Astrocyte (in vitro differentiated cells and primary cell): ENCODE results near the gene PTPRT. TPM values are rescaled to one million over a fixed set of nuclear protein-coding genes. Genes with fewer than 3 reads are reported as not detected.

ENCODE experiments used
- DNase-seq: peaks from one replicate; pipeline ENCODE4 v3.0.0-alpha.2; 2010; ENCODE audit warnings: low read depth
- FAIRE-seq: peaks from 2 replicates; lab custom pipeline; 2011; peaks lifted over from hg19 to GRCh38; lab: Jason Lieb, UNC
- H2AFZ ChIP-seq: 2 replicates; pipeline ENCODE4 v1.6.0; 2012; ENCODE audit warnings: low read depth, low read length, inconsistent platforms
- H3K27ac ChIP-seq: 2 replicates; pipeline ENCODE4 v1.5.1; 2011; ENCODE audit warnings: low read depth, low read length, inconsistent platforms
- H3K27me3 ChIP-seq: 2 replicates; pipeline ENCODE4 v1.6.0; 2011; ENCODE audit warnings: low read length, inconsistent platforms; ENCODE audit not compliant: insufficient read depth
- H3K36me3 ChIP-seq: 2 replicates; pipeline ENCODE4 v1.5.1; 2011; ENCODE audit warnings: low read length, inconsistent platforms; ENCODE audit not compliant: insufficient read depth
- H3K4me1 ChIP-seq: 2 replicates; pipeline ENCODE4 v1.5.1; 2011; ENCODE audit warnings: low read length, inconsistent platforms; ENCODE audit not compliant: insufficient read depth
- H3K4me2 ChIP-seq: 2 replicates; pipeline ENCODE4 v1.6.0; 2012; ENCODE audit warnings: low read length, inconsistent platforms
- H3K4me3 ChIP-seq: 2 replicates; pipeline ENCODE4 v1.5.1; 2011; ENCODE audit warnings: low read depth, mild to moderate bottlenecking, low read length, inconsistent platforms; ENCODE audit not compliant: insufficient read depth
- H3K79me2 ChIP-seq: 2 replicates; pipeline ENCODE4 v1.6.0; 2012; ENCODE audit warnings: mild to moderate bottlenecking, low read length, inconsistent platforms; ENCODE audit not compliant: insufficient read depth
- H3K9ac ChIP-seq: 2 replicates; pipeline ENCODE4 v1.6.0; 2012; ENCODE audit warnings: mild to moderate bottlenecking, low read length, inconsistent platforms
- H3K9me3 ChIP-seq: 2 replicates; pipeline ENCODE4 v1.5.1; 2012; ENCODE audit warnings: low read depth, mild to moderate bottlenecking, low read length, inconsistent platforms; ENCODE audit not compliant: insufficient read depth
- H4K20me1 ChIP-seq: 2 replicates; pipeline ENCODE4 v1.6.0; 2012; ENCODE audit warnings: low read length, inconsistent platforms; ENCODE audit not compliant: insufficient read depth
- H3K27ac Mint-ChIP-seq: one replicate; pipeline ENCODE4 v1.8.0; 2021; ENCODE audit warnings: mild to moderate bottlenecking, mixed read lengths; ENCODE audit not compliant: unreplicated experiment
- H3K27me3 Mint-ChIP-seq: one replicate; pipeline ENCODE4 v1.8.0; 2021; ENCODE audit warnings: low read depth, mixed read lengths; ENCODE audit not compliant: unreplicated experiment
- H3K36me3 Mint-ChIP-seq: one replicate; pipeline ENCODE4 v1.8.0; 2021; ENCODE audit warnings: low read depth, mixed read lengths; ENCODE audit not compliant: unreplicated experiment
- H3K4me1 Mint-ChIP-seq: one replicate; pipeline ENCODE4 v1.8.0; 2021; ENCODE audit warnings: low read depth, mixed read lengths; ENCODE audit not compliant: unreplicated experiment
- H3K4me3 Mint-ChIP-seq: one replicate; pipeline ENCODE4 v1.8.0; 2021; ENCODE audit warnings: mild to moderate bottlenecking, moderate library complexity, mixed read lengths; ENCODE audit not compliant: unreplicated experiment
- H3K9me3 Mint-ChIP-seq: one replicate; pipeline ENCODE4 v1.8.0; 2021; ENCODE audit warnings: mild to moderate bottlenecking, mixed read lengths; ENCODE audit not compliant: unreplicated experiment
- CTCF ChIP-seq: IDR thresholded peaks from 2 replicates; pipeline ENCODE4 v1.5.1; 2011; ENCODE audit warnings: low read depth, mild to moderate bottlenecking, inconsistent platforms, low read length, moderate library complexity; ENCODE audit not compliant: insufficient read depth
- EZH2 ChIP-seq: IDR thresholded peaks from 2 replicates; pipeline ENCODE4 v1.6.1; 2012; ENCODE audit warnings: mild to moderate bottlenecking, low read length, inconsistent platforms; ENCODE audit not compliant: insufficient read depth
- total RNA-seq: library from RNA; stranded (reverse); gene quantifications from 2 replicates; pipeline ENCODE4 v1.2.1, GENCODE V29; 2021

The PTPRT gene
- total RNA-seq, 1 donor from 2014 or later: 0.25 TPM

- H3K36me3 Mint-ChIP-seq: no peaks in the 10 kb centered on the region
These were observed 759.8 kb downstream of the PTPRT start for GRCh38 chr20:42429761-42430458.

GRCh38 chr20:42419814-42420532 lies 769.7 kb downstream of the PTPRT start:
- no peaks in the 10 kb centered on the region for H3K79me2 ChIP-seq
- peaks cover 5% of the 10 kb centered on the region for H3K9me3 Mint-ChIP-seq
- no peak overlapping the region for H3K9ac ChIP-seq
- H3K36me3 Mint-ChIP-seq: no peaks in the 10 kb centered on the region
- FAIRE-seq: no peak
- no peak overlapping the region for H3K27ac Mint-ChIP-seq
- no peak overlapping the region for H3K4me2 ChIP-seq
- H3K36me3 ChIP-seq: no peaks in the 10 kb centered on the region
- H3K4me1 Mint-ChIP-seq: no peaks in the 10 kb centered on the region
- no peak overlapping the region for H3K4me3 ChIP-seq
- H4K20me1 ChIP-seq: no peaks in the 10 kb centered on the region
- no peak overlapping the region for H2AFZ ChIP-seq
- no peaks in the 10 kb centered on the region for H3K27me3 ChIP-seq
- H3K4me1 ChIP-seq: no peaks in the 10 kb centered on the region
- no peak for DNase-seq
- TF ChIP-seq EZH2: no peak
- TF ChIP-seq CTCF: no peak
- no peak overlapping the region for H3K4me3 Mint-ChIP-seq
- H3K27me3 Mint-ChIP-seq: no peaks in the 10 kb centered on the region
- H3K9me3 ChIP-seq: no peaks in the 10 kb centered on the region
- H3K27ac ChIP-seq: no peak overlapping the region

More at GRCh38 chr20:42429761-42430458, 759.8 kb downstream of the PTPRT start:
- no peak overlapping the region for H3K4me3 Mint-ChIP-seq
- H3K9me3 ChIP-seq: peaks cover 5% of the 10 kb centered on the region
- H3K27me3 Mint-ChIP-seq: no peaks in the 10 kb centered on the region
- H4K20me1 ChIP-seq: no peaks in the 10 kb centered on the region
- no peaks in the 10 kb centered on the region for H3K4me1 Mint-ChIP-seq
- FAIRE-seq: no peak
- H3K9me3 Mint-ChIP-seq: no peaks in the 10 kb centered on the region
- no peak overlapping the region for H3K4me2 ChIP-seq
- H3K4me3 ChIP-seq: no peak overlapping the region
- no peaks in the 10 kb centered on the region for H3K4me1 ChIP-seq
- no peak overlapping the region for H2AFZ ChIP-seq
- H3K27ac Mint-ChIP-seq: no peak overlapping the region
- no peaks in the 10 kb centered on the region for H3K27me3 ChIP-seq
- no peak overlapping the region for H3K9ac ChIP-seq
- no peak for DNase-seq
- no peak overlapping the region for H3K27ac ChIP-seq
- no peaks in the 10 kb centered on the region for H3K79me2 ChIP-seq
- no peaks in the 10 kb centered on the region for H3K36me3 ChIP-seq
- TF ChIP-seq EZH2 (no peak), CTCF (no peak)

GRCh38 chr20:42406826-42407225 lies 782.9 kb downstream of the PTPRT start:
- DNase-seq (no peak), FAIRE-seq (no peak)
- Mint-ChIP-seq H3K4me3 (no peak overlapping the region), H3K9me3 (no peaks in the 10 kb centered on the region), H3K27me3 (no peaks in the 10 kb centered on the region), H3K4me1 (no peaks in the 10 kb centered on the region), H3K27ac (no peak overlapping the region), H3K36me3 (no peaks in the 10 kb centered on the region)
- no peak overlapping the region for H3K27ac ChIP-seq
- no peaks in the 10 kb centered on the region for H3K36me3 ChIP-seq
- H4K20me1 ChIP-seq: no peaks in the 10 kb centered on the region
- no peaks in the 10 kb centered on the region for H3K4me1 ChIP-seq
- H3K4me3 ChIP-seq: no peak overlapping the region
- H3K4me2 ChIP-seq: no peak overlapping the region
- no peak overlapping the region for H2AFZ ChIP-seq
- no peak for TF ChIP-seq EZH2
- no peak for TF ChIP-seq CTCF
- H3K27me3 ChIP-seq: no peaks in the 10 kb centered on the region
- no peaks in the 10 kb centered on the region for H3K79me2 ChIP-seq
- no peak overlapping the region for H3K9ac ChIP-seq
- H3K9me3 ChIP-seq: no peaks in the 10 kb centered on the region
